Eye (tissue), 1 donor: ENCODE results near the gene MAP2K5.
A peak's percentile ranks its signal among the peaks of the same experiment; 100 is the strongest.

Experiments
- DNase-seq: peaks from one replicate; pipeline ENCODE4 v3.0.0-alpha.2; 2015

MAP2K5 gene

GRCh38 chr15:67762610-67763368, 220.3 kb downstream of the MAP2K5 start:
- no peak for DNase-seq

- no peak for DNase-seq
Observed at GRCh38 chr15:67765701-67766100, 223.2 kb downstream of the MAP2K5 start.

- no peak for DNase-seq
Observed at GRCh38 chr15:67766968-67767367, 224.5 kb downstream of the MAP2K5 start.

GRCh38 chr15:67768313-67768977, 225.9 kb downstream of the MAP2K5 start:
- no peak for DNase-seq

- DNase-seq, result peak; percentile 26
Observed at GRCh38 chr15:67769497-67770357, 227.2 kb downstream of the MAP2K5 start.

- no peak for DNase-seq
Observed at GRCh38 chr15:67770358-67770628, 227.8 kb downstream of the MAP2K5 start.

- DNase-seq, result no peak
Observed at GRCh38 chr15:67771189-67771800, 228.8 kb downstream of the MAP2K5 start.

GRCh38 chr15:67774626-67775025, 232.1 kb downstream of the MAP2K5 start:
- no peak for DNase-seq

GRCh38 chr15:67775250-67775649, 232.7 kb downstream of the MAP2K5 start:
- no peak for DNase-seq

GRCh38 chr15:67775998-67776397, 233.5 kb downstream of the MAP2K5 start:
- no peak for DNase-seq

- DNase-seq, result no peak
Observed at GRCh38 chr15:67776600-67776999, 234.1 kb downstream of the MAP2K5 start.

- no peak for DNase-seq
Observed at GRCh38 chr15:67777071-67777470, 234.6 kb downstream of the MAP2K5 start.

GRCh38 chr15:67777773-67778172, 235.3 kb downstream of the MAP2K5 start:
- no peak for DNase-seq

GRCh38 chr15:67778968-67779548, 236.6 kb downstream of the MAP2K5 start:
- no peak for DNase-seq

- DNase-seq, result no peak
Observed at GRCh38 chr15:67779549-67780111, 237.1 kb downstream of the MAP2K5 start.

- no peak for DNase-seq
Observed at GRCh38 chr15:67781061-67781460, 238.6 kb downstream of the MAP2K5 start.

- peak; percentile 51 for DNase-seq
Observed at GRCh38 chr15:67781907-67782690, 239.6 kb downstream of the MAP2K5 start.

- peak; percentile 45 for DNase-seq
Observed at GRCh38 chr15:67782691-67782991, 240.1 kb downstream of the MAP2K5 start.

- DNase-seq, result no peak
Observed at GRCh38 chr15:67783303-67783702, 240.8 kb downstream of the MAP2K5 start.

GRCh38 chr15:67784090-67784781, 241.7 kb downstream of the MAP2K5 start:
- DNase-seq, result no peak

GRCh38 chr15:67784856-67785430, 242.4 kb downstream of the MAP2K5 start:
- DNase-seq, result no peak
